ENCODE measurements around the gene ETNK2. TPM values are rescaled to one million over a fixed set of nuclear protein-coding genes. Genes with fewer than 3 reads are reported as not detected.

ETNK2 gene
- total RNA-seq, 2 experiments from 2014 or later, result 1.6 to 1.9 TPM

- H3K4me3 Mint-ChIP-seq, result no peak overlapping the region
- intact Hi-C loops (cut with micrococcal nuclease), result no loop called here
- ChIA-PET POLR2A (no interaction called here), CTCF (interaction anchor here (0.5 to 0.9 kb wide), 2 partner anchors 13 to 256 kb away, joined by 3 to 4 read pairs; no protein-coding TSS in a partner anchor)
- no peaks in the 10 kb centered on the region for H3K4me1 Mint-ChIP-seq (ENCODE audit: low read depth)
- H3K27ac Mint-ChIP-seq, result no peak overlapping the region
- no peak for DNase-seq
- H3K36me3 Mint-ChIP-seq, result peaks cover 1% of the 10 kb centered on the region
- no peaks in the 10 kb centered on the region for H3K27me3 Mint-ChIP-seq
- no peaks in the 10 kb centered on the region for H3K9me3 Mint-ChIP-seq
These were observed 9.5 kb downstream of the ETNK2 start for GRCh38 chr1:204142032-204142974.

- intact Hi-C loops (cut with micrococcal nuclease), result no loop called here
- CTCF ChIA-PET, result no interaction called here
- H3K27ac Mint-ChIP-seq, result no peak overlapping the region
- no peaks in the 10 kb centered on the region for H3K9me3 Mint-ChIP-seq
- no peak overlapping the region for H3K4me3 Mint-ChIP-seq
- H3K36me3 Mint-ChIP-seq, result peaks cover 1% of the 10 kb centered on the region
- POLR2A ChIA-PET, result no interaction called here
- H3K27me3 Mint-ChIP-seq, result no peaks in the 10 kb centered on the region
- H3K4me1 Mint-ChIP-seq (ENCODE audit: low read depth), result no peaks in the 10 kb centered on the region
- DNase-seq, result no peak
These were observed 10.7 kb downstream of the ETNK2 start for GRCh38 chr1:204141131-204141530.

GRCh38 chr1:204139952-204140351, 11.9 kb downstream of the ETNK2 start:
- ChIA-PET CTCF (interaction anchor here (2.4 kb wide), 1 partner anchor 10 kb away, joined by 12 read pairs; no protein-coding TSS in a partner anchor), POLR2A (no interaction called here)
- no peak for DNase-seq
- H3K36me3 Mint-ChIP-seq, result no peaks in the 10 kb centered on the region
- no peaks in the 10 kb centered on the region for H3K4me1 Mint-ChIP-seq (ENCODE audit: low read depth)
- H3K27ac Mint-ChIP-seq, result no peak overlapping the region
- H3K27me3 Mint-ChIP-seq, result no peaks in the 10 kb centered on the region
- intact Hi-C loops (cut with micrococcal nuclease), result no loop called here
- H3K4me3 Mint-ChIP-seq, result no peak overlapping the region
- no peaks in the 10 kb centered on the region for H3K9me3 Mint-ChIP-seq

GRCh38 chr1:204139088-204139487, 12.8 kb downstream of the ETNK2 start:
- no peaks in the 10 kb centered on the region for H3K27me3 Mint-ChIP-seq
- intact Hi-C loops (cut with micrococcal nuclease), result no loop called here
- no peaks in the 10 kb centered on the region for H3K36me3 Mint-ChIP-seq

GRCh38 chr1:204136814-204137213, 15.0 kb downstream of the ETNK2 start:
- DNase-seq, result no peak
- Mint-ChIP-seq H3K36me3 (no peaks in the 10 kb centered on the region), H3K27ac (no peak overlapping the region), H3K27me3 (no peaks in the 10 kb centered on the region), H3K4me1 (ENCODE audit: low read depth) (no peaks in the 10 kb centered on the region), H3K9me3 (no peaks in the 10 kb centered on the region), H3K4me3 (no peak overlapping the region)
- ChIA-PET CTCF (interaction anchor here (2.1 to 2.2 kb wide), 2 partner anchors 8 to 25 kb away, joined by 7 to 13 read pairs; no protein-coding TSS in a partner anchor), POLR2A (no interaction called here)
- intact Hi-C loops (cut with micrococcal nuclease), result no loop called here

More at GRCh38 chr1:204139088-204139487, 12.8 kb downstream of the ETNK2 start:
- no peak for DNase-seq
- Mint-ChIP-seq H3K27ac (no peak overlapping the region), H3K9me3 (no peaks in the 10 kb centered on the region), H3K4me1 (ENCODE audit: low read depth) (no peaks in the 10 kb centered on the region), H3K4me3 (no peak overlapping the region)
- POLR2A ChIA-PET, result no interaction called here
- CTCF ChIA-PET, result interaction anchor here (1.3 to 2.4 kb wide), 2 partner anchors 10 to 24 kb away, joined by 5 to 12 read pairs; no protein-coding TSS in a partner anchor

- POLR2A ChIA-PET, result no interaction called here
These were observed 17.7 kb downstream of the ETNK2 start for GRCh38 chr1:204134103-204134502.

GRCh38 chr1:204132718-204133117, 19.1 kb downstream of the ETNK2 start:
- intact Hi-C loops (cut with micrococcal nuclease), result no loop called here
- CTCF ChIA-PET, result interaction anchor here (1.1 kb wide), 1 partner anchor 30 kb away, joined by 4 read pairs; no protein-coding TSS in a partner anchor
- H3K27ac Mint-ChIP-seq, result no peak overlapping the region
- DNase-seq, result no peak
- peaks cover 7% of the 10 kb centered on the region for H3K4me1 Mint-ChIP-seq (ENCODE audit: low read depth)
- H3K9me3 Mint-ChIP-seq, result no peaks in the 10 kb centered on the region
- H3K4me3 Mint-ChIP-seq, result no peak overlapping the region
- no peaks in the 10 kb centered on the region for H3K36me3 Mint-ChIP-seq
- POLR2A ChIA-PET, result interaction anchor here (0.6 kb wide), 1 partner anchor 31 kb away, joined by 3 read pairs; no protein-coding TSS in a partner anchor
- H3K27me3 Mint-ChIP-seq, result no peaks in the 10 kb centered on the region

More at GRCh38 chr1:204134103-204134502, 17.7 kb downstream of the ETNK2 start:
- no peaks in the 10 kb centered on the region for H3K36me3 Mint-ChIP-seq
- H3K9me3 Mint-ChIP-seq, result no peaks in the 10 kb centered on the region
- DNase-seq, result no peak
- H3K4me3 Mint-ChIP-seq, result no peak overlapping the region
- H3K4me1 Mint-ChIP-seq (ENCODE audit: low read depth), result peaks cover 3% of the 10 kb centered on the region
- CTCF ChIA-PET, result interaction anchor here (0.6 to 1.2 kb wide), 2 partner anchors 16 to 671 kb away, joined by 3 read pairs; no protein-coding TSS in a partner anchor
- intact Hi-C loops (cut with micrococcal nuclease), result no loop called here
- no peaks in the 10 kb centered on the region for H3K27me3 Mint-ChIP-seq
- H3K27ac Mint-ChIP-seq, result no peak overlapping the region

- ChIA-PET CTCF (interaction anchor here (0.7 to 1.1 kb wide), 2 partner anchors 31 to 262 kb away, joined by 3 to 4 read pairs; no protein-coding TSS in a partner anchor), POLR2A (interaction anchor here (0.6 kb wide), 1 partner anchor 31 kb away, joined by 3 read pairs; no protein-coding TSS in a partner anchor)
- DNase-seq, result no peak
- intact Hi-C loops (cut with micrococcal nuclease), result no loop called here
- H3K27ac Mint-ChIP-seq, result no peak overlapping the region
- H3K27me3 Mint-ChIP-seq, result no peaks in the 10 kb centered on the region
- H3K4me1 Mint-ChIP-seq (ENCODE audit: low read depth), result peaks cover 7% of the 10 kb centered on the region
- no peak overlapping the region for H3K4me3 Mint-ChIP-seq
- no peaks in the 10 kb centered on the region for H3K9me3 Mint-ChIP-seq
- H3K36me3 Mint-ChIP-seq, result no peaks in the 10 kb centered on the region
These were observed 19.9 kb downstream of the ETNK2 start for GRCh38 chr1:204131978-204132377.

GRCh38 chr1:204130981-204131892, 20.6 kb downstream of the ETNK2 start:
- Mint-ChIP-seq H3K36me3 (no peaks in the 10 kb centered on the region), H3K9me3 (no peaks in the 10 kb centered on the region), H3K4me1 (ENCODE audit: low read depth) (peaks cover 7% of the 10 kb centered on the region), H3K27ac (no peak overlapping the region), H3K27me3 (no peaks in the 10 kb centered on the region), H3K4me3 (no peak overlapping the region)
- no peak for DNase-seq
- CTCF ChIA-PET, result interaction anchor here (0.7 to 2.6 kb wide), 4 partner anchors 8 to 262 kb away, joined by 3 to 12 read pairs (median 4); no protein-coding TSS in a partner anchor
- intact Hi-C loops (cut with micrococcal nuclease), result no loop called here
- POLR2A ChIA-PET, result no interaction called here

GRCh38 chr1:204130178-204130577, 21.7 kb downstream of the ETNK2 start:
- CTCF ChIA-PET, result interaction anchor here (1.2 to 2.6 kb wide), 3 partner anchors 9 to 117 kb away, joined by 3 to 12 read pairs (median 5); no protein-coding TSS in a partner anchor
- intact Hi-C loops (cut with micrococcal nuclease), result no loop called here
- no peaks in the 10 kb centered on the region for H3K27me3 Mint-ChIP-seq

More at GRCh38 chr1:204130178-204130577, 21.7 kb downstream of the ETNK2 start:
- no peaks in the 10 kb centered on the region for H3K36me3 Mint-ChIP-seq
- H3K4me1 Mint-ChIP-seq (ENCODE audit: low read depth), result peaks cover 7% of the 10 kb centered on the region
- H3K27ac Mint-ChIP-seq, result no peak overlapping the region
- POLR2A ChIA-PET, result no interaction called here
- DNase-seq, result no peak
- H3K4me3 Mint-ChIP-seq, result no peak overlapping the region
- no peaks in the 10 kb centered on the region for H3K9me3 Mint-ChIP-seq
